Measurements from ENCODE around the gene PAIP2.
"Not testable (repeated sequence)": the region's sequence is repeated elsewhere in the genome, so short reads cannot be mapped to it uniquely, and the experiment has no call there.

Gene PAIP2

GRCh38 chr5:139335811-139336210 lies 5.8 kb upstream of the PAIP2 start:
- DNase-seq, result no peak

DNA sequence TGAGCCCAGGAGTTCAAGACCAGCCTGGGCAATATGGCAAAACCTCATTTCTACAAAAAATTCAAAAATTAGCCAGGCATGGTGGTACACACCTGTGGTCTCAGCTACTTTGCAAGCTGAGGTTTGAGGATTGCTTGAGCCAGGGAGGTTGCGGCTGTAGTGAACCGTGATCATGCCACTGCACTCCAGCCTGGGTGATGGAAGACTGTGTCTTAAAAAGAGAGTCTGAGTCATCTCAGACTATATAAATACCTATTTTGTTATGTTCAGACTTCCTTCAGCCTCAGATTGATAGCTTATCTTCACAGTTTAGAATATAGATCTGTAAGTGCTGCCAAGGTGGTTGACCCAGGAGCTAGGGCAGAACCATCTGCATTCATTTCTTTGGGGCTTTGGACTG lies 1.6 kb upstream of the PAIP2 start:
- DNase-seq, result no peak

- no peak for DNase-seq
Observed at GRCh38 chr5:139341187-139341688, 416 bp upstream of the PAIP2 start.

DNA sequence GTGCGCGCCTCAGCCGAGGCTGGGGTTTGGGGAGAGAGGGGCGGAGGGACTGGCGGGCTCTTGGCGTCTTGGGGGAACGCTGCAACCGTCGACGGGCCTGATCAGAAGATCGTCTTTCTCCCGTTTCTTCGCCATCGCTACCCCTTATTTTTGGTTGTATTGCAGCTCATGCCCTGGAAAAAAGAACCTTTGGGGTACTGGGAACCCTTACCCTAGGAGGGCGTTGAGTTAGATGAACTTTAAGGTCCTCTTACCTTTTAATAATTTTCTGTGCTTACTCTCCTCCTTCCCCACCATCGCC lies 719 bp downstream of the PAIP2 start:
- DNase-seq, result no peak

DNA sequence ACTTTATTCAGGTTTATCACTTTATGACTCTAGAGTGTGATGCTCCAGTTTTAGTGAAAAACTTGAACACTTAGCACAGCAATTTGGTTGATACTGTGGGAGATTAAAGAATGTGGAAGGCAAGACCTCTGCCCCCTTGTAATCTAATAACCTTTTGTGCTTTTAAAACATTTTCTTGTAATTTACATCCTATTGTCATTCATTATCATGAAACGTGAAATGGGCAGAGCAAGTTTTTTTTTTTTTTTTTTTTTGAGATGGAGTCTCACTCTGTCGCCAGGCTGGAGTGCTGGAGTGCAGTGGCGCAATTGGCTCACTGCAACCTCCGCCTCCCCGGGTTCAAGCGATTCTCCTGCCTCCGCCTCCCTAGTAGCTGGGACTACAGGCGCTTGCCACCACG lies 1.8 kb downstream of the PAIP2 start:
- no peak for DNase-seq

- DNase-seq, result no peak
Observed at GRCh38 chr5:139344177-139344576, 2.5 kb downstream of the PAIP2 start.

DNA sequence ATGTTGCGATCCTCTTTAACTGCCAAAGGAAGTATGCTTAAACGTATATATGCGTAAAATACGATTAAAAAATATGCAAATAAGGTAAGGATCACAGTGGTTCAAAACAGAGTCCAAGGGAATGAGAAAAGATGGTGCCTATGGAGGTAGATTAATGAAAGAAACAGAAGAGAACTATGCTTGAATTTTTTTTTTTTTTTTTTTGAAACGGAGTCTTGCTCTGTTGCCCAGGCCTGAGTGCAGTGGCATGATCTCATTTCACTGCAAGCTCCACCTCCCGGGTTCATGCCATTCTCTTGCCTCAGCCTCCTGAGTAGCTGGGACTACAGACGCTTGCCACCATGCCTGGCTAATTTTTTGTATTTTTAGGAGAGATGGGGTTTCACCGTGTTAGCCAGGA lies 3.8 kb downstream of the PAIP2 start:
- DNase-seq, result not testable (repeated sequence)

DNA sequence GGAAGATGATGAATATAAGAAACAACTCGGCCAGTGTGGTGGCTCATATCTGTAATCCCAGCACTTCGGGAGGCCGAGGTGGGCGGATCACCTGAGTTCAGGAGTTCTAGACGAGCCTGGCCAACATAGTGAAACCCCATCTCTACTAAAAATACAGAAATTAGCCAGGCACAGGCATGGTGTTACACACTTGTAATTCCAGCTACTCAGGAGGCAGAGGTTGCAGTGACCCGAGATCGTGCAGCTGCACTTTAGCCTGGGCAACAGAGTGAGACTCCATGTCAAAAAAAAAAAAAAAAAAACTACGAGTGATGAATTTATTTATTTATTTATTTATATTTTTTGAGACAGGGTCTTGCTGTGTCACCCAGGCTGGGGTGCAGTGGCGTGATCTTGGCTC lies 6.2 kb downstream of the PAIP2 start:
- not testable (repeated sequence) for DNase-seq

DNA sequence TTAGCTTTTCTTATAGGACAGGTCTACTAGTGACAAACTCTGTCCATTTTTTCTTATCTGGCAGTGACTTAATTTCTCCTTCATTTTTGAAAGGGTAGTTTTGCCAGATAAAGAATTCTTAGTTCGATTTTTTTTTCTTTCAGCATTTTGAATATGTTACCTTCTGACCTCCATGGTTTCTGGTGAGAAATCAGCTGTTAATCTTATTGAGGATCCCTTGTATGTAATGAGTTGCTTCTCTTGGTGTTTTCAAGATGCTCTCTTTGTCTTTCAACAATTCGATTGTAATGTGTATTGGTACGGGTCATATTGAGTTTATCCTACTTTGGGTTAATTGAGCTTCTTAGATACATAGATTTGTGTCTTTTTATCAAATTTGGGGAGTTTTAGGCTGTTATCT lies 12.5 kb downstream of the PAIP2 start:
- no peak for DNase-seq

DNA sequence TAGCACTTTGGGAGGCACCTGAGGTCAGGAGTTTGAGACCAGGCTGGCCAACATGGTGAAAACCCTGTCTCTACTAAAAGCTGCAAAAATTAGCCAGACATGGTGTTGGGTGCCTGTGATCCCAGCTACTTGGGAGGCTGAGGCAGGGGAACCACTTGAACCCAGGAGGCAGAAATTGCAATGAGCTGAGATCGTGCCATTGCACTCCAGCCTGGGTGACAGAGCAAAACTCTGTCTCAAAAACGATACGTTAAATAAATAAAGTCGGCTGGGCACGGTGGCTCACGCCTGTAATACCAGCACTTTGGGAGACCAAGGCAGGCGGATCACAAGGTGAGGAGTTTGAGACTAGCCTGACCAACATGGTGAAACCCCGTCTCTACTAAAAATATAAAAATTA lies 14.2 kb downstream of the PAIP2 start:
- DNase-seq, result not testable (repeated sequence)

DNA sequence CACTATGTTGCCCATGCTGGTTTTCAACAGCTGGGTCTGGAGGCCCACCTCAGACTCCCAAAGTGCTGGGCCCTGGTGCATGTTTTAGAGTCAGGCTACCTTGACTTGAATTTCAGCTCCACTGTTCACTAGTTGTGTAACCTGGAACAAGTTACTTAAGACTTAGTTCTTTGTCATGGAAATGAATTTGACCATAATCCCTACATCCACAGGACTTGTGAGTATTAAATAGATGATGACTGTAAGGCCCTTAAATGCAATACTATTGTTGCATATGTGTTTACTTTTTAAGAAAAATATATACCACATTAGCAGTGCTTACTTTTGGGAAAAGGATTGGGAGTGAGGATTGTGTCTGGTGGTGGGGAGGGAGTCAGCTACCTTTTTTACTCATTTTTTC lies 16.4 kb downstream of the PAIP2 start:
- DNase-seq, result no peak

DNA sequence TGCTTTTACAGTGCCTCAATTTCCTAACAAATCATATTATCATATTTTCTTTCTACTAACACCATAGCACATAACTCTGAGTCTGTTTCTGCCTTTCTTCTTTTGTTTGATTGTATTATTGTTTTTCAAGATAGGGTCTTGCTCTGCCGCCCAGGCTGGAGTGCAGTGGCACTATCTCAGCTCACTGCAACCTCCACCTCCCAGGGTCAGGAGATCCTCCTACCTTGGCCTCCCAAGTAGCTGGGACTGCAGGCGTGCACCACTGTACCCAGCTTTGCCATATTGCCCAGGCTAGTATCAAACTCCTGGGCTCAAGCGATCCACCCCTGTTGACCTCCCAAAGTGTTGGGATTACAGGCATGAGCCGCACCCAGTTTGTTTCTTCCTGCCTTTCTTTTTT lies 18.7 kb downstream of the PAIP2 start:
- DNase-seq, result no peak

- DNase-seq, result no peak
Observed at GRCh38 chr5:139361835-139362429, 20.3 kb downstream of the PAIP2 start.

DNA sequence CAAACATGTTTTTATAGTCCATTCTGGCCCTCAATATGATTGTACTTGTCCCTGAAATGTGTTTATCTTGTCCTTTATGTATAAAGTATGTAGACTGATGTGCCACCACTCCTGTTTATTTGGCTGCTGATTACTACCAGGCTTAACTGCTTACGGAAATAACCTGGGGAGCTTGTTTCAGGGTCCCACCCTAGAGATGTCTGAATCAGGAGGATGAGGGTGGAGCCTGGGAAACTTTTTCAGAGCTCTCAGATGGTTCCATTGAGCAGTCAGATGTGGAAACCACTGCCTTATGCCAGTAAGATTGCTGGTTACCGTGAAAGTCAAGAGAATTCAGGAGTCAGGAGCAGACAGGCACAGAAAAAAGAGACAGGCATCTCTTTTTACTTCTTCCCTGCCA lies 22.3 kb downstream of the PAIP2 start:
- DNase-seq, result no peak

GRCh38 chr5:139364466-139364865 lies 22.8 kb downstream of the PAIP2 start:
- no peak for DNase-seq

DNA sequence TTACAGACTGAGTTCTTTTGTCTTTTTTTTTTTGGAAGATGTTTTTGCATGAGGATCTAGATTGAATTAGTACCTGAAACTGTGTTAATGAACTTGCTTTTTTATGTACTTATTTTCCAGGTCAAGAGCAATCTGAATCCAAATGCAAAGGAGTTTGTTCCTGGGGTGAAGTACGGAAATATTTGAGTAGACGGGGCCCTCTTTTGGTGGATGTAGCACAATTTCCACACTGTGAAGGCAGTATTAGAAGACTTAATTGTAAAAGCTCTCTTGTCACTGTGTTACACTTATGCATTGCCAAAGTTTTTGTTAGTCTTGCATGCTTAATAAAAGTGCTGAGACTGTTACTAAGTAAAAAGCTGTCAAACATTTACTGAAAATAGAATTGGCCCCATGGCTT lies 27.0 kb downstream of the PAIP2 start:
- peak in 1 of 2 donors; percentile 21 for DNase-seq

DNA sequence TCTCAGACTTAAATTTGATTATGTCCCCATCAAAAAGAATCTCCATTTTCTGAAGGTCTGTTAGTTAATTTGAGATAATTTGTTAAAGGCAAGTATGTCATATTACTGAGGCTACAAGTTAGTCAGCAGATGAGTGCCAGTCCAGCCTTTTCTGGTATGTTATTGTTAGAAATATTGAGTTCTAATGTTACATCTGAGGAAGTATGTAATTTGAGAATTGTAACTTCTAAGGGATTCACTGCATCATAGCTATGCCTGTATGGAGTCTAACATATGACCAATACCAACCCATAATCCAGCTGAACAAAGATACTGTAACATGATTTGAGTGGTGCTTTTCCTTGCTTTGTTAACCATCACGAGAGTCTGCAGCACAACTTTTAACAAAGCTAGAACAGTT lies 27.5 kb downstream of the PAIP2 start:
- no peak for DNase-seq

- DNase-seq, result no peak
Observed at GRCh38 chr5:139371482-139372435, 30.1 kb downstream of the PAIP2 start.

DNA sequence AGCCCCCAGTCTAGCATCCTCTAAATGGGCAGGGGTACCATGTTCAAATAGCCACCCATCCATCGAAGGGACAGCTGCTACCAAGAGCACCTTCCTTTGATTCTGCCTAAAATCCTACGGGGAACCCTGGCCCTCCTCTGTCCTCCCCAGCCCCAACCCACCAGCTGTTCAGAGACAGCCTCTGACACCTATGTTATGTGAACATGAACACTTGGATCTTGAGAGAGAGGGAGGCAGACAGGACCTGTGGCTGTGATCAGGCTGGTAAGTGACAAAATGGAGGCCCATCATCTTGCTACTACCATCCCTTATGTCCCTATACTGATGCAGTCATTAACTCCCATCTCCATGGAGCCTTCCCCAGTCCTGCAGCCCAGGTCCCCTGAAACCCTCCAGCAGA lies 33.3 kb downstream of the PAIP2 start:
- DNase-seq, result no peak

DNA sequence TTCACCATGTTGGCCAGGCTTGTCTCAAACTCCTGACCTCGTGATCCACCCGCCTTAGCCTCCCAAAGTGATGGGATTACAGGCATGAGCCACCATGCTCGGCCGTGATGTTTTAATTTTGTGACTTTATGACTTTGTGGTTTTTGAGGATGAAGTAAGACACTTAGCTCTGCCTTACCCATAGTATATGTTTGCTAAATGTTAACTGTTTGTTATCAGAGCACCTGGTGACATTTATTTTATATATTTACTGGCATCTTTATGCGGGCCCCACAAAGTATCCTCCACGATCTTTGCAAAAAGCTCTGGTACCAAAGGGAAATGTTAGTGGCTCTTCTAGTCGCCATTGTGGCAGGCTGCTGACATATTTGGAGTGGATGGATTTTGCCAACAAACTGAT lies 34.7 kb downstream of the PAIP2 start:
- DNase-seq, result no peak

DNA sequence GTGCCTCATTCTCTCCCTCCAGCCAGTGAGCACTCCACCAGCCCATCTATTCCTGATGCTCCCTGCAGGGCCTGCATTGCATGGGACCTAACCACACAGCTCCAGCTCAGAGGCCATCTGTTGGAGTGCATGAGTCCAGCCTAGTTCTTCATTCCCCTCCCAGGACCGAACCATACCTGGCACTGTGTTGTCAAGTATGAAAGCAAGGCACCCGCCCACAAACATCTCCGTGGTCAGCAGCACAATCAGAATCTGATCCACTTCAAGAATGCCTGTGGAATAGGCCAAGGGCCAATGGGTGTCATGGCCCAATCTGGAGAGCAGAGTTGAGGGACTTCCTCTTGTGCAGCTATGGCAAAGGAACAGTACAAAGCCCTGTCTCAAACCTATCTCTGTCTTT lies 35.6 kb downstream of the PAIP2 start:
- no peak for DNase-seq

- no peak for DNase-seq
Observed at GRCh38 chr5:139378101-139378825, 36.6 kb downstream of the PAIP2 start.

DNA sequence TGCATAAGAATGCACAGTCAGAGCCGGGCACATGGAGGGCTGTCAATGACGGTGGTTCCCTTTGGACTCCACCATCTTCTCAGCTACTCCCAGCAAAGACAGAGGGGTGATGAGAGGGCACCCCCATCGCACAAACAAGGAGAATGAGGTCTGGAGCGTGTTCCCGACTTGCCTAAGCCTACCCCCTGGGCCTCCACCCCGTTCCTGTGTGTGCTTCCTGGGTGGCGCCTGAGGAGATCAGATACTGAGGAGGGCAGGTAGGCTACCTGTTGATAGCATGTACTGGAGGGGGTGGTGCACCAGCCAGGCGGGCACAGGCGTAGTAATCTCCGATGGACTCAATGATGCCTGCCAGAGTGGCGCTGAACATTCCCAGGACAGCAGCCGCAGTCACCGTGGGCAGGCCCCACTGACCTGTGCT lies 37.3 kb downstream of the PAIP2 start:
- no peak for DNase-seq
